GM21447 (cell line): ENCODE results near the gene CEP350.
A peak's percentile ranks its signal among the peaks of the same experiment; 100 is the strongest.

Source experiments
- ATAC-seq: cut with Tn5 transposase; IDR thresholded peaks from one replicate; pipeline ENCODE4 v1.9.1; 2021; ENCODE audit not compliant: unreplicated experiment

Gene CEP350, protein sequence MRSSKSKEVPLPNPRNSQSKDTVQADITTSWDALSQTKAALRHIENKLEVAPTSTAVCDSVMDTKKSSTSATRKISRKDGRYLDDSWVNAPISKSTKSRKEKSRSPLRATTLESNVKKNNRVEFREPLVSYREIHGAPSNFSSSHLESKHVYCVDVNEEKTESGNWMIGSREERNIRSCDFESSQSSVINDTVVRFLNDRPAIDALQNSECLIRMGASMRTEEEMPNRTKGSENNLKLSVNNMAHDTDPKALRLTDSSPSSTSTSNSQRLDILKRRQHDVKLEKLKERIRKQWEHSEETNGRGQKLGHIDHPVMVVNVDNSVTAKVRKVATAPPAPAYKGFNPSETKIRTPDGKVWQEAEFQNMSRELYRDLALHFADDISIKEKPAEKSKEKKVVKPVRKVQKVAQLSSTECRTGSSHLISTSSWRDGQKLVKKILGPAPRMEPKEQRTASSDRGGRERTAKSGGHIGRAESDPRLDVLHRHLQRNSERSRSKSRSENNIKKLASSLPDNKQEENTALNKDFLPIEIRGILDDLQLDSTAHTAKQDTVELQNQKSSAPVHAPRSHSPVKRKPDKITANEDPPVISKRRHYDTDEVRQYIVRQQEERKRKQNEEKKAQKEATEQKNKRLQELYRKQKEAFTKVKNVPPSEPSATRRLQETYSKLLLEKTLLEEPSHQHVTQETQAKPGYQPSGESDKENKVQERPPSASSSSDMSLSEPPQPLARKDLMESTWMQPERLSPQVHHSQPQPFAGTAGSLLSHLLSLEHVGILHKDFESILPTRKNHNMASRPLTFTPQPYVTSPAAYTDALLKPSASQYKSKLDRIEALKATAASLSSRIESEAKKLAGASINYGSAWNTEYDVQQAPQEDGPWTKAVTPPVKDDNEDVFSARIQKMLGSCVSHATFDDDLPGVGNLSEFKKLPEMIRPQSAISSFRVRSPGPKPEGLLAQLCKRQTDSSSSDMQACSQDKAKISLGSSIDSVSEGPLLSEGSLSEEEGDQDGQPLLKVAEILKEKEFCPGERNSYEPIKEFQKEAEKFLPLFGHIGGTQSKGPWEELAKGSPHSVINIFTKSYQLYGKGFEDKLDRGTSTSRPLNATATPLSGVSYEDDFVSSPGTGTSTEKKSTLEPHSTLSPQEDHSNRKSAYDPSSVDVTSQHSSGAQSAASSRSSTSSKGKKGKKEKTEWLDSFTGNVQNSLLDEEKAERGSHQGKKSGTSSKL (N-terminal part only)

DNA sequence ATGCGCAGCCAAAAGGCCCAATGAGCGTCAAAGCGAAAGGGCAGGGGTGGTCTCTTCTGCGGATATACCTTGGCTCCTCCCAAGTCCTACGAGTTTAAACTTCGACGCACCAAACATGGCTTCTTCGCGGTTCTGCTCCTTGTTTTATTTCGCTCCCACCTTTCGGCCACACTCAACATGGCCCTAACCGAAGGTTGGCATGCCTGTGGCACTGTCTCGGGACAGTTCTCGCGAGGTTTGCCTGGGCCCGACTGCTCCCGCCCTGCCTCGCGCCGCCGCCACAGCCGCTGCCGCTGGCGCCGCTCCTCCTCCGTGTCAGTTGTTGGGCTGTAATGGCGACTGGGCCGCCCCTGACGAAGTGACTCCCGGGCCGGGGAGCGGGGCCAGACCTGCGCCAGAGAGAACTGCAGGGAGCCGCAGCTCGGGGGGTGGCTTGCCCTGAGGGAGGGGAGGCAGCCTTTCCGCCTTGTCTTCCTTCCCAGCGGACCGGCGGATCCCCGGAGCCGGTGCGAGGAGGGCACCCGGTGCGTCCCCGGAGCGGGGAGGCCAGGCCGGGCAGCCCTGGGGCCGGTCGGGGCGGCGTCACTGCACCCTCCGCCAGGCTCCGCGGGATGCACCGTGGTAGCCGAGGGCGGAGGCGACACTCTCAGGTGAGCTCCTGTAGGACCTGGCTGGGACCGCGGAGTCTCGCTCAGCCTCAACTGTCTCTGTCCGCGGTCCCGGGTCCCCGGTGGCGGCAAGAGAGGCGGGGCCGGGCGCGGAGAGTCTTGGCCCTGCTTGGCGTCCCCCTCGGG lies at the start of gene CEP350:
Gene CEP350 (plus strand): TSS at position 318 of the 794 bp plus-strand sequence. CDS start 31,372 bp downstream, outside the sequence.
- peak; percentile 90 for ATAC-seq

DNA sequence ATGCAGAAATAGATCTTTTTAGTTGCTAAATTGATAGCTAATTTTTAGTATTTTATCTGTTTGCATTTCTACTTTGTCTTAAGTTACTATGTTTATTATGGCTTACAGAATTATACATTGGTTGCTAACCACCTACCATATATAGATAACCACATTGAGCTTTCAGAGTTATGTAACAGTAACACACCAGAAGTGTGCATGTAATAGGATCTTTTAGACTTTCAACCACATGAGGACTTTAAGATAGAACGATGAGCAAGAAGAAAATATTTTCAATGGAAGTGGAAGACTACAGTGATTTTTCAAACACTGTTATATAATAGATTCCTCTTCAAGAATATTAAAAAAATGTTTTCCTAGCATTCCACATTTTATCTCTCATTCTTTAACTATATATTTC lies 43.7 kb upstream of the CEP350 start:
- ATAC-seq, result no peak

DNA sequence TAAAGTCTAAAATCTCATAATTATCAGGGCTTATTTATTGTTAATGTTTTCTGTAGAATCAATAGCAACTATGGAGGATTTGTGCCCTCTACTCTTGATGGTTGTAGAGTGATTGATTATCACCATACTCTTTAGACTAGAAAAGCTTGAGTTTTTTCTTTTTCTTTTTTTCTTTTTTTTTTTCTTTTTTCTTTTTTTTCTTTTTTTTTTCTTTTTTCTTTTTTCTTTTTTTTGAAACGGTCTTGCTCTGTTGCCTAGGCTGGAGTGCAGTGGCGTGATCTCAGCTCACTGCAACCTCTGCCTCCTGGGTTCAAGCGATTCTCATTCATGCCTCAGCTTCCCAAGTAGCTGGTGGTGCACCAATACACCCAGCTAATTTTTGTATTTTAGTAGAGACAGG lies 42.8 kb upstream of the CEP350 start:
- ATAC-seq, result no peak

- no peak for ATAC-seq
Measured at GRCh38 chr1:179917601-179918429, 36.8 kb upstream of the CEP350 start.

DNA sequence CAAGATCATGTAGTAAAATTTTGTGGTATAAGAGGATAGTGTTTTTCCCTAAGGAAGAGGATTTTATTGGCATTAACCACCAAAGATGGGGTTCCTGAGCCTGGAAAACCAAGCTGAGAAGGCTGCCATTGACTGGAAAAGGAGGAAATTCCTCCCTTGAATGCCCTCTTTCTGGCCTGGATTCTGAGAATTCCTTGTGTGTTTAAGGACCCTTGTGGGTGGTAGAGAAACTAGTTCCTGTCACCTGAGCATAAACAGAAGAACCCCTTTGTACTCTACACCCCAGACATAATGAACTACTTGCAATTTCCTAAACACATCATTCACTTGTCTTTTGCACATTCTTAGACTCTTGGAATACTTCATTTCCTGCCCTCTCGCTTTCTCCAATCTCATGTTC lies 33.1 kb upstream of the CEP350 start:
- ATAC-seq, result no peak

GRCh38 chr1:179921981-179922872 lies 32.4 kb upstream of the CEP350 start:
- no peak for ATAC-seq

- no peak for ATAC-seq
Measured at GRCh38 chr1:179923029-179923428, 31.6 kb upstream of the CEP350 start.

GRCh38 chr1:179924268-179924667 lies 30.3 kb upstream of the CEP350 start:
- no peak for ATAC-seq

DNA sequence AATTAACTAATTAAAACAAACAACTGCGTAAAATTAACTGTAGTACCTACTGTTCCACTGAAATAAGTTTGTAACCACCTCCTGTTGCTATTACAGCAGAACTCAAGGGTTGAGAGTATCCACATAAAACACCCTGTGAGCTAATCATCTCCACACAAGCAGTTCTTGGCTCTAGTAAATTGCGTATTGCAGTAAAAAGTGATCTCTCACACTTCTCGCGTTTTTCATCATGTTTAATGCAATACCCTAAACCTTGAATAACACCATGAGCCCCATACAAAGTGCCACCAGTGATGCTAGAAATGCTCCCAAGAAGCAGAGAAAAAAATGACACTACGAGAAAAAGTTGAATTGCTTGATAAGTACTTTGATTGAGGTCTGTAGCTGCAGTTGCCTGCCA lies 29.3 kb upstream of the CEP350 start:
- no peak for ATAC-seq

- no peak for ATAC-seq
Measured at GRCh38 chr1:179925922-179926849, 28.4 kb upstream of the CEP350 start.

GRCh38 chr1:179926850-179927205 lies 27.8 kb upstream of the CEP350 start:
- no peak for ATAC-seq

DNA sequence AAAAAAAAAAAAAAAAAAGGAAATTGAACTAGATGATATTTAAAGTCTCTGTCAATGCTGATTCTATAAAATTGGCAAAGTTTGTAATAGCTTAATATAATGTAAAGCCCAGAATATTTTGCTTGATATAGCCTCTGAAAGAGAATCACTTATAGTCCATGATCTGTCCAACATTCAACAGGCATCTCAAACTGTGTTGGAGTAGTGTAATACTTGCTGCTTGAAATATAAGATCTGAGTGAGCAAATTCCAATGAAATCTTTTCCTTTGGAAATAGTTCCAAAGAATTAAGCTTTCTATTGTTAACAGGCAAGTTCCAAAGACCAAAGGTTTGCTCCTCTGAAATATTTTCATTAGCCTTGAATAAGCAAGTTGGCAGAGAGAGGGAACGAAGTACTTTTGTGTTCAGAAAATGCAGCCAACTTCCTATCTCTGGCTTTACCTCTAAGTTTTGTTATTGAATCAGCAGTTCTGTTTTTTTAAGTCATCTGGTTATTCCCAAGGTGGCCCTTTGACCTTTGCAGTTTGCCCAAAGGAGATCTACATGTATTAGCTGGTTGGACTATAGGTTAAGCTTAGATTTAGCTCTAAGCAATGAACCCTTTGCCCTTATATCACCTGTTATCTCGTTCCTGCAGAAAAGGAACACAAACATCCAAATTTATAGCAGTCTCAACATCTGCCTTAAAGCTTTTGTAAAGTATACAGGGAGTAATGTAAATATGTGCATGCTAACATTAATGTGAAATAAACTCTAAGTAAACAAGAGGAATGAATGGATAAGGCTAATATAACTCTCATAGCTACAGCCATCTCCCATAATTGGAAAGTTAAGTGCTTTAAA lies 24.4 kb upstream of the CEP350 start:
- no peak for ATAC-seq

GRCh38 chr1:179930867-179931266 lies 23.7 kb upstream of the CEP350 start:
- no peak for ATAC-seq

- no peak for ATAC-seq
Measured at GRCh38 chr1:179933219-179933618, 21.4 kb upstream of the CEP350 start.

GRCh38 chr1:179935909-179936496 lies 18.6 kb upstream of the CEP350 start:
- ATAC-seq, result no peak

DNA sequence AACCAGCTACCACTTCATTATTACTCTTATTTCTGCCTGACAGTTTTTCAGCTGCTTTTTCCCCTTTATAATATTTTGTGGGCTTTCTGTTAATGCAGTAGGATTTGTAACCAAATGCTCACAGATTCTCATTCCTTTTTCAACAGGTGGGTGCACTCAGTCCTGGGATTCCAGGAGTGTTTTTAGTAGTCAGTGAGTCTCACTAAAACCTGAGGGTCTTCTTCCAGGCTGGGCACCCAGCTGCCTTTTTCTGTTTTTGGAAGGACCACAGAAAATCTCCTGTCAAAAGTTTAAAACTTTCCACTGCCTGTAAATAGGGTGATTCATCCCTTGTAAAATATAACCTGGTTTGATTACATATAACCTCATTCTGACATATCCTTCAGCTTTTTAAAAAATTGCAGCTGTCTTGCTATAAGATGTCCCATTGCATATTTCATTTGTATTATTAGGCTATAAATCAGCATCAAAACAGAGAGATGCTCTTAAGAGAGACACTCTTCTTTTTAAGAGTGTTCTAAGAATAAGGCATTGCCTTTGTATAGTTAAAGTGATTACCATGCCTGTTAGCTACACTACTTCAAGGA lies 16.8 kb upstream of the CEP350 start:
- no peak for ATAC-seq
